ENCODE results near the gene RBMS1.

The RBMS1 gene

DNA sequence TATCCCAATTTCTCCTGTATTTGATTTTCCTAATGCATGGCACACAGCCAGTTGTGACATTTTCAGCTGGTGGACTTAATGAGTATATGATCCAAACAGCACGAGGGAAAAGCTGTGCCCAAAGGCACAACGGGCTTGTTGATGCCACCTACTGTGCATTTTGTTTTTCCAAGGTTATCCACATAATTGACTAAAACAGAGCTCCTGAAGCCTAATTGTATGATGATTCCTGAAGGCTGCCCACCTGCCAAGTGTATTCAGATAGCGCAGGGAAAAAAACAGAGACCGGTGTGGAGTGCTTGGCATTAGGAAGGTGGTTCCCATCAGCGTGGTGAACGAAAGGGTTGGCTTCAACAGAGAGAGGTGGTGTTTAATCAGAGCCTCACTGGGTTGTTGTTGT lies 14.9 kb downstream of the RBMS1 start:
- Histone ChIP-seq H4K20me1 (ENCODE audit: insufficient read depth, low read length, poor library complexity, severe bottlenecking) (peaks cover 16% of the 10 kb centered on the region), H2AFZ (ENCODE audit: low read length) (no peak overlapping the region), H3K9ac (ENCODE audit: low read depth, low read length, poor library complexity, severe bottlenecking) (no peak overlapping the region), H3K4me3 (ENCODE audit: low read length, poor library complexity, severe bottlenecking) (no peak overlapping the region), H3K9me3 (ENCODE audit: insufficient read depth, low read depth, low read length) (no peaks in the 10 kb centered on the region), H3F3A (ENCODE audit: low read depth) (0 out of 2 replicates have a peak, but pooled peaks cover 3% of the 10 kb centered on the region), H3K79me2 (ENCODE audit: insufficient read depth, low read length) (peaks cover 61% of the 10 kb centered on the region), H3K4me2 (ENCODE audit: low read depth, low read length, poor library complexity, severe bottlenecking) (no peak overlapping the region), H3K27me3 (ENCODE audit: insufficient read depth, low read length, poor library complexity, severe bottlenecking) (no peaks in the 10 kb centered on the region), H3K9me2 (replicated peaks; ENCODE audit: low read depth, low read length) (no peaks in the 10 kb centered on the region), H3K4me1 (ENCODE audit: insufficient read depth, low read length, poor library complexity, severe bottlenecking) (peaks cover 11% of the 10 kb centered on the region), H3K36me3 (ENCODE audit: insufficient read depth, low read length) (no peaks in the 10 kb centered on the region)
- TF ChIP-seq CTCF (conservative IDR thresholded peaks at IDR 0.05; ENCODE audit: low read length) = no peak
- no peak for TF ChIP-seq EZH2phosphoT487 (IDR thresholded peaks at IDR 0.05; ENCODE audit: borderline replicate concordance)

DNA sequence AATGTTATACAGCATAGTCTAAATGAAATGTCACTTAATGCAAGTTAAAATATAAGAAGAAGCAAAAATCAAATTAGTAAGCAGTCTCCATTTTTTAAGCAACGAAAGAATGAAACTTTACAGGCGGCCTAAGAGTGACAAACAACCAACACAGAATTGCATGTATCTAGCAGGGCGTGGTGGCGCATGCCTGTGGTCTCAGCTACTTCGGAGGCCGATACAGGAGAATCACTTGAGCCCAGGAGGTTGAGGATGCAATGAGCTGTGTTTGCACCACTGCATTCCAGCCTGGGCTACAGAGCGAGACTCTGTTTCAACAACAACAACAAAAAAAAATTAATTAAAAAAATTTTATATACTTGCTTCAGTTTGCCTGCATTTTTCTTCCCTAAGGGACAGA lies 16.6 kb downstream of the RBMS1 start:
- Histone ChIP-seq H3K79me2 (ENCODE audit: insufficient read depth, low read length) (peaks cover 58% of the 10 kb centered on the region), H3K4me2 (ENCODE audit: low read depth, low read length, poor library complexity, severe bottlenecking) (no peak overlapping the region), H2AFZ (ENCODE audit: low read length) (no peak overlapping the region), H3K9me3 (ENCODE audit: insufficient read depth, low read depth, low read length) (no peaks in the 10 kb centered on the region), H4K20me1 (ENCODE audit: insufficient read depth, low read length, poor library complexity, severe bottlenecking) (peaks cover 7% of the 10 kb centered on the region), H3K36me3 (ENCODE audit: insufficient read depth, low read length) (no peaks in the 10 kb centered on the region), H3K9ac (ENCODE audit: low read depth, low read length, poor library complexity, severe bottlenecking) (no peak overlapping the region), H3K27me3 (ENCODE audit: insufficient read depth, low read length, poor library complexity, severe bottlenecking) (no peaks in the 10 kb centered on the region), H3K4me1 (ENCODE audit: insufficient read depth, low read length, poor library complexity, severe bottlenecking) (peaks cover 3% of the 10 kb centered on the region), H3K9me2 (replicated peaks; ENCODE audit: low read depth, low read length) (no peaks in the 10 kb centered on the region), H3K4me3 (ENCODE audit: low read length, poor library complexity, severe bottlenecking) (no peak overlapping the region), H3F3A (ENCODE audit: low read depth) (no peaks in the 10 kb centered on the region)
- TF ChIP-seq CTCF (conservative IDR thresholded peaks at IDR 0.05; ENCODE audit: low read length) (no peak), EZH2phosphoT487 (IDR thresholded peaks at IDR 0.05; ENCODE audit: borderline replicate concordance) (no peak)

GRCh38 chr2:160474891-160475787 lies 18.5 kb downstream of the RBMS1 start:
- Histone ChIP-seq H2AFZ (ENCODE audit: low read length) (no peak overlapping the region), H3K4me1 (ENCODE audit: insufficient read depth, low read length, poor library complexity, severe bottlenecking) (peaks cover 10% of the 10 kb centered on the region), H3K4me3 (ENCODE audit: low read length, poor library complexity, severe bottlenecking) (no peak overlapping the region), H3K9ac (ENCODE audit: low read depth, low read length, poor library complexity, severe bottlenecking) (no peak overlapping the region), H3K36me3 (ENCODE audit: insufficient read depth, low read length) (no peaks in the 10 kb centered on the region), H3K79me2 (ENCODE audit: insufficient read depth, low read length) (peaks cover 48% of the 10 kb centered on the region), H4K20me1 (ENCODE audit: insufficient read depth, low read length, poor library complexity, severe bottlenecking) (no peaks in the 10 kb centered on the region), H3K4me2 (ENCODE audit: low read depth, low read length, poor library complexity, severe bottlenecking) (no peak overlapping the region), H3K9me2 (replicated peaks; ENCODE audit: low read depth, low read length) (no peaks in the 10 kb centered on the region), H3K9me3 (ENCODE audit: insufficient read depth, low read depth, low read length) (no peaks in the 10 kb centered on the region), H3F3A (ENCODE audit: low read depth) (no peaks in the 10 kb centered on the region), H3K27me3 (ENCODE audit: insufficient read depth, low read length, poor library complexity, severe bottlenecking) (no peaks in the 10 kb centered on the region)
- TF ChIP-seq EZH2phosphoT487 (IDR thresholded peaks at IDR 0.05; ENCODE audit: borderline replicate concordance) (no peak), CTCF (conservative IDR thresholded peaks at IDR 0.05; ENCODE audit: low read length) (no peak)
